ENCODE results near the gene ZBED6. TPM values are rescaled to one million over a fixed set of nuclear protein-coding genes. Genes with fewer than 3 reads are reported as not detected.
"Not testable (repeated sequence)": the region's sequence is repeated elsewhere in the genome, so short reads cannot be mapped to it uniquely, and the experiment has no call there.

The ZBED6 gene
- total RNA-seq, 1 donor from 2014 or later, result 19.8 TPM

- H3K9me3 Mint-ChIP-seq, result no peaks in the 10 kb centered on the region
- DNase-seq (ENCODE audit: low spot score), result no peak
- H3K27me3 Mint-ChIP-seq (ENCODE audit: insufficient read depth), result no peaks in the 10 kb centered on the region
- peaks cover 7% of the 10 kb centered on the region for H3K36me3 Mint-ChIP-seq (ENCODE audit: low read depth)
- intact Hi-C loops (cut with micrococcal nuclease), result loop anchor here (10.0 kb wide), 5 partner anchors 48 to 1448 kb away; partner anchors contain the start of genes PPFIA4, PPP1R12B and UBE2T
- peaks cover 18% of the 10 kb centered on the region for H3K4me1 Mint-ChIP-seq (ENCODE audit: low read depth)
- H3K27ac Mint-ChIP-seq, result no peak overlapping the region
- no peak overlapping the region for H3K4me3 Mint-ChIP-seq
Observed at GRCh38 chr1:203792486-203792885, 2.9 kb upstream of the ZBED6 start.

DNA sequence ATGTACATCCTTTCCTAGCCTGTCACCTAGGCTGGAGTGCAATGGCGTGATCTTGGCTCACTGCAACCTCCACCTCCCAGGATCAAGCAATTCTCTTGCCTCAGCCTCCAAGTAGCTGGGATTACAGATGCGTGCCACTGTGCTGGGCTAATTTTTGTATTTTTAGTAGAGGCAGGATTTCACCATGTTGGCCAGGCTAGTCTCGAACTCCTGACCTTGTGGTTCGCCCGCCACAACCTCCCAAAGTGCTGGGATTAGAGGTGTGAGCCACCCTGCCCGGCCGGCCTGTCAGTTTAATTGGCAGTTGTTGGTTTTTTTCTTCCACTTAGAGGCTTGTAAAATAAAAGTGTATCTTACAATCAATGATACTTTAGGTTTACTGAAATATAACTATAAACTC, 1.9 kb upstream of the ZBED6 start:
- intact Hi-C loops (cut with micrococcal nuclease), result loop anchor here (10.0 kb wide), 5 partner anchors 49 to 1449 kb away; partner anchors contain the start of genes PPFIA4, PPP1R12B and UBE2T
- not testable (repeated sequence) for H3K27me3 Mint-ChIP-seq (ENCODE audit: insufficient read depth); H3K27ac Mint-ChIP-seq; DNase-seq (ENCODE audit: low spot score); H3K4me3 Mint-ChIP-seq; H3K9me3 Mint-ChIP-seq
- Mint-ChIP-seq H3K36me3 (ENCODE audit: low read depth) (peaks cover 18% of the 10 kb centered on the region), H3K4me1 (ENCODE audit: low read depth) (peaks cover 29% of the 10 kb centered on the region)

GRCh38 chr1:203794764-203795440, 521 bp upstream of the ZBED6 start:
- no peaks in the 10 kb centered on the region for H3K9me3 Mint-ChIP-seq
- H3K27me3 Mint-ChIP-seq (ENCODE audit: insufficient read depth), result no peaks in the 10 kb centered on the region
- peak overlapping the region; percentile 95 for H3K27ac Mint-ChIP-seq
- H3K4me3 Mint-ChIP-seq, result peak overlapping the region; percentile 96
- H3K4me1 Mint-ChIP-seq (ENCODE audit: low read depth), result peaks cover 36% of the 10 kb centered on the region
- DNase-seq (ENCODE audit: low spot score), result no peak
- intact Hi-C loops (cut with micrococcal nuclease), result loop anchor here (1.0 to 10.0 kb wide), 8 partner anchors 30 to 1450 kb away; partner anchors contain the start of genes LAX1, PPFIA4, PPP1R12B and SNRPE
- peaks cover 30% of the 10 kb centered on the region for H3K36me3 Mint-ChIP-seq (ENCODE audit: low read depth)

GRCh38 chr1:203796236-203796605, 798 bp downstream of the ZBED6 start:
- no peaks in the 10 kb centered on the region for H3K27me3 Mint-ChIP-seq (ENCODE audit: insufficient read depth)
- peaks cover 34% of the 10 kb centered on the region for H3K36me3 Mint-ChIP-seq (ENCODE audit: low read depth)
- DNase-seq (ENCODE audit: low spot score), result peak; percentile 8
- intact Hi-C loops (cut with micrococcal nuclease), result loop anchor here (1.0 to 10.0 kb wide), 8 partner anchors 51 to 1451 kb away; partner anchors contain the start of genes PPFIA4, PPP1R12B, PPP1R15B and UBE2T
- H3K4me1 Mint-ChIP-seq (ENCODE audit: low read depth), result peaks cover 47% of the 10 kb centered on the region
- H3K9me3 Mint-ChIP-seq, result no peaks in the 10 kb centered on the region
- H3K4me3 Mint-ChIP-seq, result peak overlapping the region; percentile 96
- peak overlapping the region; percentile 98 for H3K27ac Mint-ChIP-seq

DNA sequence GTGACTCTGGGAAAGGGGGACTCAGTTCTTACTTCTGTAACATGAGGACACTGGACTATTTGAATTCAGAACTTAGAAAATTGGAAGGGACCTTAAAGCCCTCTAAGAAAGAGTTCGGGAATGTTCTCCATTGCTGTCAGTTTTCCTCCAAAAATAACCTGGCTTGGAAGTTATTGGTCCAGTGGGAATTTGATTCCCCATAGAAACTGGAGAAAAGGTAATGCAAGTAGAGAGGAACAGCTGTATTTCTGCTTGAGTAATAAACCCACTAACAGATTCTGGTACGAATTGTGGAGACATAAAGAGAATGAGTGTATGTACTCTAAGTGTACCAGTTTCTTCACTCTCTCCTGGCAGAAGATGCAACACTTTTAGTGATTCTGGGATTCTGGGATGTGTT, 1.8 kb downstream of the ZBED6 start:
- DNase-seq (ENCODE audit: low spot score), result no peak
- no peaks in the 10 kb centered on the region for H3K27me3 Mint-ChIP-seq (ENCODE audit: insufficient read depth)
- intact Hi-C loops (cut with micrococcal nuclease), result loop anchor here (5.0 to 10.0 kb wide), 6 partner anchors 52 to 1452 kb away; partner anchors contain the start of genes PPFIA4, PPP1R12B and UBE2T
- peak overlapping the region; percentile 36 for H3K27ac Mint-ChIP-seq
- H3K4me1 Mint-ChIP-seq (ENCODE audit: low read depth), result peaks cover 49% of the 10 kb centered on the region
- H3K36me3 Mint-ChIP-seq (ENCODE audit: low read depth), result peaks cover 34% of the 10 kb centered on the region
- H3K9me3 Mint-ChIP-seq, result no peaks in the 10 kb centered on the region
- peak overlapping the region; percentile 96 for H3K4me3 Mint-ChIP-seq

- no peak for DNase-seq (ENCODE audit: low spot score)
- Mint-ChIP-seq H3K9me3 (no peaks in the 10 kb centered on the region), H3K36me3 (ENCODE audit: low read depth) (peaks cover 39% of the 10 kb centered on the region), H3K27me3 (ENCODE audit: insufficient read depth) (no peaks in the 10 kb centered on the region), H3K4me3 (peak overlapping the region; percentile 96), H3K4me1 (ENCODE audit: low read depth) (peaks cover 56% of the 10 kb centered on the region), H3K27ac (no peak overlapping the region)
- intact Hi-C loops (cut with micrococcal nuclease), result loop anchor here (5.0 to 10.0 kb wide), 6 partner anchors 53 to 1453 kb away; partner anchors contain the start of genes PPFIA4, PPP1R12B and UBE2T
Observed at GRCh38 chr1:203797948-203798655, 2.7 kb downstream of the ZBED6 start.

- intact Hi-C loops (cut with micrococcal nuclease), result loop anchor here (5.0 to 10.0 kb wide), 6 partner anchors 54 to 1454 kb away; partner anchors contain the start of genes PPFIA4, PPP1R12B and UBE2T
- Mint-ChIP-seq H3K27ac (no peak overlapping the region), H3K36me3 (ENCODE audit: low read depth) (peaks cover 48% of the 10 kb centered on the region), H3K4me1 (ENCODE audit: low read depth) (peaks cover 56% of the 10 kb centered on the region), H3K9me3 (no peaks in the 10 kb centered on the region), H3K27me3 (ENCODE audit: insufficient read depth) (no peaks in the 10 kb centered on the region), H3K4me3 (no peak overlapping the region)
- no peak for DNase-seq (ENCODE audit: low spot score)
Observed at GRCh38 chr1:203799157-203799556, 3.7 kb downstream of the ZBED6 start.

DNA sequence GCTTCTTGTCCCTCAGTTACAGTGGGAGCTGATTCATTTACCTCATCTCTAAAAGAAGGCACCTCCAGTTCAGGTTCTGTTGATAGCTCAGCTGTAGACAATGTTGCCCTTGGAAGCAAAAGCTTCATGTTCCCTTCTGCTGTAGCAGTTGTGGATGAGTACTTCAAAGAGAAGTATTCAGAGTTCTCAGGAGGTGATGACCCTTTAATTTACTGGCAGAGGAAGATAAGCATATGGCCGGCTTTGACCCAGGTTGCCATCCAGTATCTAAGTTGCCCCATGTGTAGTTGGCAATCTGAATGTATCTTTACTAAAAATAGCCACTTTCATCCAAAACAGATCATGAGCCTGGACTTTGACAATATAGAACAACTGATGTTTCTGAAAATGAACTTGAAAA, 4.5 kb downstream of the ZBED6 start:
- H3K27me3 Mint-ChIP-seq (ENCODE audit: insufficient read depth), result no peaks in the 10 kb centered on the region
- no peak overlapping the region for H3K4me3 Mint-ChIP-seq
- peaks cover 53% of the 10 kb centered on the region for H3K36me3 Mint-ChIP-seq (ENCODE audit: low read depth)
- no peaks in the 10 kb centered on the region for H3K9me3 Mint-ChIP-seq
- peaks cover 51% of the 10 kb centered on the region for H3K4me1 Mint-ChIP-seq (ENCODE audit: low read depth)
- intact Hi-C loops (cut with micrococcal nuclease), result loop anchor here (5.0 to 10.0 kb wide), 6 partner anchors 55 to 1455 kb away; partner anchors contain the start of genes PPFIA4, PPP1R12B and UBE2T
- H3K27ac Mint-ChIP-seq, result no peak overlapping the region
- no peak for DNase-seq (ENCODE audit: low spot score)

DNA sequence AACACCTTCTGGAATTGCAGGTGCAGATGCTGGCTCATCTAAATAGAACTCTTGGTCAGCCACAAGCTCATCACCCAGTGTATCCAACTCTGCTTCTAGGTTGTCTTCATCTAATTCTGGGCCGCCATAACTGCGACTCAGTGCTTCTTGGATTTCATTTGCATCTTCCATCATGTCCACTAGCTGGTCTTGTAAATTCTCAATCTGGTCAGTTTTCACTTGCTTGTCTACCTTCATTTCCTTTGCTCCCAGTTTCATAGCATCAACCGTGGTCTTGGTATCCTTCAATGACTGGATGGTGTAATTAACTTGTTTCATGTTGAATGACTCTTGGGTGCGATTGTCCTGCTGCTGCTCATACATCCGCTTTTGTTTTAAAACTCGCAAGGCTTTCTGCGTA, 10.3 kb downstream of the ZBED6 start:
- no peak for DNase-seq (ENCODE audit: low spot score)
- Mint-ChIP-seq H3K27me3 (ENCODE audit: insufficient read depth) (no peaks in the 10 kb centered on the region), H3K27ac (no peak overlapping the region), H3K36me3 (ENCODE audit: low read depth) (peaks cover 32% of the 10 kb centered on the region), H3K4me3 (no peak overlapping the region), H3K4me1 (ENCODE audit: low read depth) (peaks cover 14% of the 10 kb centered on the region), H3K9me3 (no peaks in the 10 kb centered on the region)
- intact Hi-C loops (cut with micrococcal nuclease), result no loop called here

- H3K27ac Mint-ChIP-seq, result peak overlapping the region; percentile 26
- H3K9me3 Mint-ChIP-seq, result no peaks in the 10 kb centered on the region
- intact Hi-C loops (cut with micrococcal nuclease), result no loop called here
- H3K27me3 Mint-ChIP-seq (ENCODE audit: insufficient read depth), result no peaks in the 10 kb centered on the region
- no peak for DNase-seq (ENCODE audit: low spot score)
- H3K36me3 Mint-ChIP-seq (ENCODE audit: low read depth), result peaks cover 38% of the 10 kb centered on the region
- peaks cover 6% of the 10 kb centered on the region for H3K4me1 Mint-ChIP-seq (ENCODE audit: low read depth)
- H3K4me3 Mint-ChIP-seq, result no peak overlapping the region
Observed at GRCh38 chr1:203807196-203807595, 11.8 kb downstream of the ZBED6 start.

GRCh38 chr1:203813581-203814341, 18.3 kb downstream of the ZBED6 start:
- DNase-seq (ENCODE audit: low spot score), result no peak
- H3K36me3 Mint-ChIP-seq (ENCODE audit: low read depth), result peaks cover 36% of the 10 kb centered on the region
- H3K9me3 Mint-ChIP-seq, result no peaks in the 10 kb centered on the region
- H3K4me3 Mint-ChIP-seq, result no peak overlapping the region
- H3K4me1 Mint-ChIP-seq (ENCODE audit: low read depth), result peaks cover 5% of the 10 kb centered on the region
- intact Hi-C loops (cut with micrococcal nuclease), result no loop called here
- no peaks in the 10 kb centered on the region for H3K27me3 Mint-ChIP-seq (ENCODE audit: insufficient read depth)
- H3K27ac Mint-ChIP-seq, result no peak overlapping the region

DNA sequence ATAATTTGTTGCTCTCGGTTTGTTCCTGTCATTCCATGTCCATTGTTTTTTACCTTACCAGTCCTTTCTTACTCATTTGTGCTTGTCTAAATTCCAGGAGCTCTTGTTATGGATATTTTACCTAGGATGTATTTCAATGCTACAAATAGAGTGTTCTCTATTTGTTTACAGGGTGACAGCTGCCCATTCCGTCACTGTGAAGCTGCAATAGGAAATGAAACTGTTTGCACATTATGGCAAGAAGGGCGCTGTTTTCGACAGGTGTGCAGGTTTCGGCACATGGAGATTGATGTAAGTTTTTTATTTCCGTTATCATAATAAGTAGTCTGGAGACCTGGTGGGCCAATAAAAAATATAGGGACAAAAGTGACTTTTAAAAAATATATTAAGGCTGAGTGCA, 23.0 kb downstream of the ZBED6 start:
- Mint-ChIP-seq H3K27me3 (ENCODE audit: insufficient read depth) (no peaks in the 10 kb centered on the region), H3K27ac (no peak overlapping the region), H3K4me3 (no peak overlapping the region), H3K36me3 (ENCODE audit: low read depth) (peaks cover 47% of the 10 kb centered on the region), H3K9me3 (no peaks in the 10 kb centered on the region), H3K4me1 (ENCODE audit: low read depth) (peaks cover 13% of the 10 kb centered on the region)
- DNase-seq (ENCODE audit: low spot score), result no peak
- intact Hi-C loops (cut with micrococcal nuclease), result no loop called here

All from activated T-helper 1 cell treated with anti-CD3 and anti-CD28 coated beads, Interleukin-12 subunit alpha, Interleukin-12 subunit beta, Interleukin-2, Interleukin-4 antibody, amounts not matched to agents 30 ng/mL and 10 ng/mL and 1 ng/mL, durations not matched to agents 14 hours and 24 hours and 36 hours (primary cell).